Measurements from ENCODE around the gene MRTFB. TPM values are rescaled to one million over a fixed set of nuclear protein-coding genes. Genes with fewer than 3 reads are reported as not detected.

The MRTFB gene
- polyA plus RNA-seq, 1 experiment: 6.2 TPM

- no peaks in the 10 kb centered on the region for H3K27me3 ChIP-seq (ENCODE audit: control insufficient read depth, insufficient read depth, low read length)
- TF ChIP-seq CTCF (IDR thresholded peaks at IDR 0.05; ENCODE audit: insufficient read depth, low read depth, low read length): no peak
- DNase-seq (ENCODE audit: low read depth): no peak
- H3K4me3 ChIP-seq (ENCODE audit: low read depth, low read length): no peak overlapping the region
- H3K36me3 ChIP-seq (ENCODE audit: control insufficient read depth, insufficient read depth, low read length): no peaks in the 10 kb centered on the region
- POLR2A ChIA-PET: no interaction called here
- CTCF ChIA-PET: no interaction called here
Measured at GRCh38 chr16:14139872-14140271, 68.8 kb downstream of the MRTFB start.

GRCh38 chr16:14140923-14141322 lies 69.8 kb downstream of the MRTFB start:
- no peak for TF ChIP-seq CTCF (IDR thresholded peaks at IDR 0.05; ENCODE audit: insufficient read depth, low read depth, low read length)
- ChIA-PET CTCF (no interaction called here), POLR2A (no interaction called here)
- Histone ChIP-seq H3K36me3 (ENCODE audit: control insufficient read depth, insufficient read depth, low read length) (no peaks in the 10 kb centered on the region), H3K4me3 (ENCODE audit: low read depth, low read length) (no peak overlapping the region), H3K27me3 (ENCODE audit: control insufficient read depth, insufficient read depth, low read length) (no peaks in the 10 kb centered on the region)
- DNase-seq (ENCODE audit: low read depth): no peak

DNA sequence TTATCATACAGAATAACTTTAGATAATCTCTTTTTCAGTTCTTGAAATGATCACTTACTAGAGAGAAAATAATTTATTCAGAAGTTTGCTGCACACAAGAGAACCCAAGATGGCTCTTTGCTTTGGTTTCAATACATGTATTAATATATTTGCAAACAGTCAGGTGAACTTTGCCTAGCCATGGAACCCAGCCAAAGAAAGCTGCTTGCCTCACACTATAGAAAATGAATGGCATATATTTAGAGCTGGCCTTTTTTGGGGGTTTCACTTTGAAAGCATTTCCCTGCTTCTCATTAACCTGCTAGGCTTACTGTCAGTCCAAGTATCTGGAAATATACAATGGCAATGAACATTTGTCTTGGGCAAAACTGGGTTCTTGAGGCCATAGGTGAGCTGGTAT lies 75.3 kb downstream of the MRTFB start:
- POLR2A ChIA-PET: interaction anchor here (0.5 kb wide), 1 partner anchor 9 kb away, joined by 4 read pairs; no protein-coding TSS in a partner anchor
- no peaks in the 10 kb centered on the region for H3K27me3 ChIP-seq (ENCODE audit: control insufficient read depth, insufficient read depth, low read length)
- CTCF ChIA-PET: interaction anchor here (1.4 kb wide), 1 partner anchor 39 kb away, joined by 4 read pairs; no protein-coding TSS in a partner anchor
- no peak for TF ChIP-seq CTCF (IDR thresholded peaks at IDR 0.05; ENCODE audit: insufficient read depth, low read depth, low read length)
- no peak for DNase-seq (ENCODE audit: low read depth)
- H3K36me3 ChIP-seq (ENCODE audit: control insufficient read depth, insufficient read depth, low read length): no peaks in the 10 kb centered on the region
- no peak overlapping the region for H3K4me3 ChIP-seq (ENCODE audit: low read depth, low read length)

- no peak for TF ChIP-seq CTCF (IDR thresholded peaks at IDR 0.05; ENCODE audit: insufficient read depth, low read depth, low read length)
- Histone ChIP-seq H3K27me3 (ENCODE audit: control insufficient read depth, insufficient read depth, low read length) (no peaks in the 10 kb centered on the region), H3K4me3 (ENCODE audit: low read depth, low read length) (no peak overlapping the region), H3K36me3 (ENCODE audit: control insufficient read depth, insufficient read depth, low read length) (no peaks in the 10 kb centered on the region)
- ChIA-PET CTCF (interaction anchor here (1.0 to 1.2 kb wide), 2 partner anchors 9 to 11 kb away, joined by 3 read pairs; no protein-coding TSS in a partner anchor), POLR2A (no interaction called here)
- no peak for DNase-seq (ENCODE audit: low read depth)
Measured at GRCh38 chr16:14148016-14148415, 76.9 kb downstream of the MRTFB start.

- TF ChIP-seq CTCF (IDR thresholded peaks at IDR 0.05; ENCODE audit: insufficient read depth, low read depth, low read length): no peak
- DNase-seq (ENCODE audit: low read depth): no peak
- H3K4me3 ChIP-seq (ENCODE audit: low read depth, low read length): no peak overlapping the region
- POLR2A ChIA-PET: no interaction called here
- H3K27me3 ChIP-seq (ENCODE audit: control insufficient read depth, insufficient read depth, low read length): no peaks in the 10 kb centered on the region
- CTCF ChIA-PET: interaction anchor here (1.2 kb wide), 1 partner anchor 11 kb away, joined by 3 read pairs; no protein-coding TSS in a partner anchor
- H3K36me3 ChIP-seq (ENCODE audit: control insufficient read depth, insufficient read depth, low read length): no peaks in the 10 kb centered on the region
Measured at GRCh38 chr16:14148569-14148968, 77.5 kb downstream of the MRTFB start.
